Raji (cell line): ENCODE results near the gene SMTN.

Experiments
- POLR2A ChIP-seq: IDR thresholded peaks from 2 replicates; pipeline ENCODE4 v1.6.1; 2011; ENCODE audit warnings: low read depth, low read length, control low read depth; ENCODE audit not compliant: insufficient read depth

The SMTN gene

DNA sequence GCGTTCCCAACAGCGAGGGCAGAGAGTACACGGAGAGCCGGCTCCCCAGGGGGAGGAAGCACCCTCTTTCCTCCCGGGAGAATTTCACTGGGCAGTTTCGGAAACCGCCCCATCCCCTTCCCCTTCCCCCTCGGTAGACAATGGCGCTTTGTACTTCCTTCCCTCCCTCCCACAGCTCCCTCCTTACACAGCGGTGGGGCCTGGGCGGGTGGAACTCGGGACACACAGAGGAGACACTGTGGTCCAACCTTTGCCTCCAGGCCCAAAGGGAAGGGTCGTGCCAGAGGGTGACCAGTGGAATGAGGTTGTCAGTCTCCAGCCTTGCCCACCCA lies 4.3 kb downstream of the SMTN start:
- no peak for TF ChIP-seq POLR2A

DNA sequence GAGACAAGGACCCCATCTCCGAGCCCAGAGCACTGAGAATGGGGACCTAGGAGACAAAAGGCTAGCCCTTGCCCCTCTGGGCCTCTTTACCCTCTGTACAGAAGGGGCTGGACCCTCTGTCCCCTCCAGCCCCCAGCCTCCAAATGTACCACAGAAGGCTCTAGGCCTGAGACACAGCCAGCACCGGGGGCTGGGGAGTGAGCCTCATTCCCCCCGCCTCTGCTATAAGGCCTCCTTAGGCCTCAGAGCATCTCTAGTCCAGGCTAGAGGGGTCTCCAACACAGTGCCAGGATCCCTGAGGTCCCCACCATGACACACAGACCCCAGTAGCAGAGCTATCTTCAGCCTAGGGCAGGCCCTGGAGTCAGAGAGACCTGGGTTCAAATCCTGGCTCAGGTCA lies 4.8 kb downstream of the SMTN start:
- no peak for TF ChIP-seq POLR2A

DNA sequence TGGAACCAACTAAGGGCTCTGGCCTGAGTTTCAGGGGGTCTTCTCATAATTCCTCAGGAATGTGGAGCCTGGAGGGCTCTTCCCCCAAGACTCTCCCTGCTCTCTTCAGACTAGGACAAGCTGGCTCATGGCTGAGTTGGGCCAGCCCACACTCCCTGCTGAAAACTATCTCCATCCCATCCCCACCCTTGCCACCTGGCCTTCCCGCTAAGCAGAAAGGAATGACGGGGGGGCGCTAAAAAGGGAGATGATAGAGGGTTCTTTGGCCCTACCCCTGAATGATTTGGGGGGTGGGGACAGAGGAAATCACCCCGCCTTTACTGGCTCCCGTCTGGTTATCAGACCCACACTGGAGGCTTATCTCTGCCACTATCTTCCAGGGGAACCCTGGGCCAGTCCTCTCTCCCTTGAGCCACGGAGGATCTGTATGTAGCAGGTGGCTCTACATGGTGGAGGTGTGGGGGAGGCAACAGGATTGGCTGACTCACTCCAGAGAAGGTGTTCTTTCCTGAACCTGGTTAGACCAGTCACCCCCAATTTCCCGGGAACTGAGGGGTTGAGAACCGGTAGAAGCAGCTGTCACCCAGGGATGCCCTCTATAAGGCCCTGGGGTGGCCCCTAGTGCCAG lies 5.7 kb downstream of the SMTN start:
- TF ChIP-seq POLR2A: no peak

GRCh38 chr22:31087744-31088215 lies 6.7 kb downstream of the SMTN start:
- no peak for TF ChIP-seq POLR2A

DNA sequence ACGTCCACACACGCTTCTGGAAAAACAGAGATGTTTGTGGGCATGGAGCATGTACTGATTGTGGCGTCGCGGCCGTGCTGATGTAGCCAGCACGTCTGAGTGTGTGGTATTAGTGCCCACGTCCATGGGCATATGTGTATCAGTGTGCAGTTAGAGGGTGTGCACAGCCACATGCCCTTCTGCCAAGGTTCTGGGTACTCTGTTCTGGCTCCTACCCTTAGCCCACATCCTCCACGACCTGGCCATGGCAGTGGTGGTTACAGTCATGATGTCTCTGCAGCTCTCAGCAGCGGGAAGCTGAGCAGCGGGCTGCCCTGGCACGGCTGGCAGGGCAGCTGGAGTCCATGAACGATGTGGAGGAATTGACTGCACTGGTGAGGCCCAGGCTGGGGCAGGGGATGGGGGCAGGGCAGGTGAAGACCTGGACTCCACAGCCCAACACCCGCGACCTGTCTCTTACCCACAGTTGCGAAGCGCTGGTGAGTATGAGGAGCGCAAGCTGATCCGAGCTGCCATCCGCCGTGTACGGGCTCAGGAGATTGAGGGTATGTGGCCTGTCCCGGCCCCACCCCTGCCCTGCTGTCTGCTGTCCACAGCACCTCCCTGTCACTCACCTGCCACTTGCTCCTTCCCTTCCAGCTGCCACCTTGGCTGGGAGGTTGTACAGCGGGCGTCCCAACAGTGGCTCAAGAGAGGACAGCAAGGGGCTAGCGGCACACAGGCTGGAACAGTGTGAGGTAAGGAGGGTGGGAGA lies 7.3 kb downstream of the SMTN start:
- TF ChIP-seq POLR2A: no peak

GRCh38 chr22:31089160-31090100 lies 8.3 kb downstream of the SMTN start:
- no peak for TF ChIP-seq POLR2A

DNA sequence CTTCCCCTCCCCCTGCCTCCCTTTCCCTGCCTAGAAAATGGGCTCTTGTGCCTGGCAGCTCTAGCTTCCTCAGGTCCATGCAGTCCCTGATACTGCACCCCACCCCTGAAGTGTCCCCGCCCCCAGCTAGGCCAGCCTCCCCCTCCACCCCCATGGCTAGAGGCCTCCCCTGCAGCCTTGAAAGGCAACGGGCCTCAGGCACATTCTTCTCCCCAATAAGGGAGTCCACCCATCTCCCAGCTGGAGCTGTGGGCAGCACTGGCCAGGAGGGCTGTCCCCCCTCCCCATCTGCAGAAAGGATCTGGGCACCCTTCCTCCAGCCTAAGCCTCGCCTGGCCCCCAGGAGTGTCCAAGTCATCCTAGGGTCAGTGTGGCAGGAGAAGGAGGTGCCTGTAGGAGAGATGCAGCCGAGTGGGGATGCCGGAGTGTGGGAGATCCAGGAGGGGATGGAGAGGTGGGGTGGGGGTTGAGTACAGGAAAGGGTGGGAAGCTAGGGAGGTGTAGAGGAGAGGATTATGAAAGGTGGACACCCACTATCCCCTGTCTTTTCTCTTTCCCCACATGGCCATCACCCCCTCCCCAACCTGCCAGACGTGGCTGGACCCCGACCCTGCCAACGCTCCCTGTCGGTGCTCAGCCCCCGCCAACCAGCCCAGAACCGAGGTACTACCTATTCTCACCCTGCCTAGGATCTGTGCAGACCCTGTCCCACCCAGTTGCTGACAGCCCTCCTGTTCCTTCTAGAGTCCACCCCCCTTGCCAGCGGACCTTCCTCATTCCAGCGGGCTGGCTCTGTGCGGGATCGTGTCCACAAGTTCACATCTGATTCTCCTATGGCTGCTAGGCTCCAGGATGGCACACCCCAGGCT lies 9.3 kb downstream of the SMTN start:
- no peak for TF ChIP-seq POLR2A

DNA sequence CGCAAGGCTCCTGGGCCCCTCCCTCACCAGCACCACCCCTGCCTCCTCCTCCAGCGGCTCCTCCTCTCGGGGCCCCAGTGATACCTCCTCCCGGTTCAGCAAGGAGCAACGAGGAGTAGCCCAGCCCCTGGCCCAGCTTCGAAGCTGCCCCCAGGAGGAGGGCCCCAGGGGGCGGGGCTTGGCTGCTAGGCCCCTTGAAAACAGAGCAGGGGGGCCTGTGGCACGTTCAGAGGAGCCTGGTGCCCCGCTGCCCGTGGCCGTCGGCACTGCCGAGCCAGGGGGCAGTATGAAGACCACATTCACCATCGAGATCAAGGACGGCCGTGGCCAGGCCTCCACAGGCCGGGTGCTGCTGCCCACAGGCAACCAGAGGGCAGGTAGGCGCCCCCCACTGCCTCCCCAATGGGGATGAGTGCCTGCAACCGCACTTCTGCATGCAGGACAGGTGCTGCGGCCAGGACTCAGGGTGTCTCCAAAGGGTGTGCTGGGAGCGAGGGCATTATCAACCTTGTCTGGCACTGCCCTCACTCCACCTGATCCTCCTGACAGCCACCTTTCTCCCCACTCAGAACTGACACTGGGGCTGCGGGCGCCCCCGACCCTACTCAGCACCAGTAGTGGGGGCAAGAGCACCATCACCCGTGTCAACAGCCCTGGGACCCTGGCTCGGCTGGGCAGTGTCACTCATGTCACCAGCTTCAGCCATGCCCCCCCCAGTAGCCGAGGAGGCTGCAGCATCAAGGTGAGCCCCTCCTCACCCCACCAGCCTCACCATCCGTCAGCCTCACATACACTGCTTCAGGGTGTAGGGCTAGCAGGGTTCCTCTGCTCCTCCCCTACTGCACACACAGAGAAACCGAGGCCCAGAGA lies 10.2 kb downstream of the SMTN start:
- no peak for TF ChIP-seq POLR2A

- no peak for TF ChIP-seq POLR2A
Measured at GRCh38 chr22:31092161-31092560, 11.0 kb downstream of the SMTN start.

DNA sequence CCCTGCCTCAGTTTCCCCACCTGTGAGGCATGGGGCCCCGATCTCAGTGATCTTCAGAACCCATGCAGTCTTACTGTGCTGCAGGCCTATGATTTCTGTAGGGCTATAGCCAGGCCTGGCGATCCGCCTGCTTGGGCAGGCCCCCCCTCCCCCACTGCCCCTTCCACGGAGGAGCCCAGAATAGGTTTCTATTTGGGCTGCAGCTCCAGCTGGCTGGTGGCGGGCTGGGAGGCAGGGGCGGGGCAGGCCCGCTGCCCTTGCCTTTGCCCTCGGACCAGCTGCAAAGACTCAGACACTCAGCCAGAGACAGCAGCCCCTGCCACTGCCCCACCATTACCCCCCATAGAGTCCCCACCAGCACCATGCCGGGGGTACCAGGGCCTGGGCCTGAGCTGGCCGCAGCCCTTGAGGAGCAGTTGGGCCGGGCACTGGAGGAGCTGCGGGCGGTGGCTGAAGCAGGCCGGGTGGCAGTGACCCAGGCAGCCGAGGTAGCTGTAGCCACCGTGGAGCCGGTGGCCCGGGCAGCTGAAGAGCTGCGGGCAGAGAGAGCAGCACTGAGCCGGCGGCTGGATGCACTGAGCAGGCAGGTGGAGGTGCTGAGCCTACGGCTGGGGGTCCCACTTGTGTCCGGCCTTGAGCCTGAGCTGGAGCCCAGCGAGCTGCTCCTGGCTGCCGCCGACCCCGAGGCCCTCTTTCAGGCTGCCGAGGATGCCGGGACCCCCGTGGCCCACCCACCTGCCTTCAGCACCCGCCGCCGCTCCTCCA lies 12.2 kb downstream of the SMTN start:
- TF ChIP-seq POLR2A: no peak

- TF ChIP-seq POLR2A: no peak
Measured at GRCh38 chr22:31094021-31094551, 13.0 kb downstream of the SMTN start.

GRCh38 chr22:31094741-31095140 lies 13.6 kb downstream of the SMTN start:
- no peak for TF ChIP-seq POLR2A
